ENCODE measurements around the gene HJV. TPM values are rescaled to one million over a fixed set of nuclear protein-coding genes. Genes with fewer than 3 reads are reported as not detected.

The HJV gene
- total RNA-seq, 2 experiments from 2014 or later, result not detected

- CTCF ChIA-PET, result interaction anchor here (1.0 to 1.2 kb wide), 3 partner anchors 42 to 174 kb away, joined by 3 read pairs; partner anchors contain the start of gene NUDT17
- peaks cover 8% of the 10 kb centered on the region for H3K4me1 Mint-ChIP-seq (ENCODE audit: low read depth)
- no peak overlapping the region for H3K27ac Mint-ChIP-seq
- no peaks in the 10 kb centered on the region for H3K9me3 Mint-ChIP-seq
- peaks cover 35% of the 10 kb centered on the region for H3K27me3 Mint-ChIP-seq (ENCODE audit: low read depth)
- DNase-seq, result no peak
- intact Hi-C loops (cut with micrococcal nuclease), result no loop called here
- H3K36me3 Mint-ChIP-seq (ENCODE audit: low read depth), result no peaks in the 10 kb centered on the region
- H3K4me3 Mint-ChIP-seq, result peak overlapping the region; percentile 44
These were observed 2.1 kb downstream of the HJV start for GRCh38 chr1:146019231-146020057.

GRCh38 chr1:146016891-146017290, 4.6 kb downstream of the HJV start:
- Mint-ChIP-seq H3K4me1 (ENCODE audit: low read depth) (peaks cover 13% of the 10 kb centered on the region), H3K27ac (no peak overlapping the region), H3K9me3 (no peaks in the 10 kb centered on the region), H3K27me3 (ENCODE audit: low read depth) (peaks cover 36% of the 10 kb centered on the region), H3K36me3 (ENCODE audit: low read depth) (no peaks in the 10 kb centered on the region), H3K4me3 (no peak overlapping the region)
- intact Hi-C loops (cut with micrococcal nuclease), result no loop called here
- CTCF ChIA-PET, result interaction anchor here (0.5 to 3.2 kb wide), 10 partner anchors 8 to 189 kb away, joined by 3 to 22 read pairs (median 6); partner anchors contain the start of gene NUDT17
- no peak for DNase-seq

GRCh38 chr1:146013559-146013922, 8.0 kb downstream of the HJV start:
- Mint-ChIP-seq H3K4me3 (no peak overlapping the region), H3K4me1 (ENCODE audit: low read depth) (peaks cover 5% of the 10 kb centered on the region), H3K27me3 (ENCODE audit: low read depth) (peaks cover 13% of the 10 kb centered on the region), H3K36me3 (ENCODE audit: low read depth) (no peaks in the 10 kb centered on the region), H3K9me3 (no peaks in the 10 kb centered on the region), H3K27ac (no peak overlapping the region)
- CTCF ChIA-PET, result interaction anchor here (1.7 to 2.7 kb wide), 3 partner anchors 36 to 168 kb away, joined by 8 to 23 read pairs (median 11); partner anchors contain the start of genes ANKRD34A, NUDT17 and POLR3GL
- intact Hi-C loops (cut with micrococcal nuclease), result loop anchor here (1.0 kb wide), 3 partner anchors 36 to 168 kb away; partner anchors contain the start of gene NUDT17
- no peak for DNase-seq

- intact Hi-C loops (cut with micrococcal nuclease), result loop anchor here (1.0 kb wide), 3 partner anchors 36 to 168 kb away; partner anchors contain the start of gene NUDT17
- Mint-ChIP-seq H3K4me1 (ENCODE audit: low read depth) (peaks cover 5% of the 10 kb centered on the region), H3K9me3 (no peaks in the 10 kb centered on the region), H3K36me3 (ENCODE audit: low read depth) (no peaks in the 10 kb centered on the region), H3K27me3 (ENCODE audit: low read depth) (peaks cover 8% of the 10 kb centered on the region), H3K4me3 (no peak overlapping the region), H3K27ac (no peak overlapping the region)
- CTCF ChIA-PET, result interaction anchor here (0.6 to 7.5 kb wide), 12 partner anchors 9 to 206 kb away, joined by 3 to 230 read pairs (median 6); partner anchors contain the start of genes ANKRD34A, HJV, NUDT17 and POLR3GL
- peak; percentile 84 for DNase-seq
These were observed 8.6 kb downstream of the HJV start for GRCh38 chr1:146012703-146013558.

GRCh38 chr1:146010126-146010738, 11.3 kb downstream of the HJV start:
- H3K27ac Mint-ChIP-seq, result no peak overlapping the region
- intact Hi-C loops (cut with micrococcal nuclease), result no loop called here
- no peak for DNase-seq
- H3K4me1 Mint-ChIP-seq (ENCODE audit: low read depth), result peaks cover 24% of the 10 kb centered on the region
- no peaks in the 10 kb centered on the region for H3K36me3 Mint-ChIP-seq (ENCODE audit: low read depth)
- no peaks in the 10 kb centered on the region for H3K9me3 Mint-ChIP-seq
- no peak overlapping the region for H3K4me3 Mint-ChIP-seq
- CTCF ChIA-PET, result interaction anchor here (1.8 to 7.5 kb wide), 5 partner anchors 31 to 165 kb away, joined by 4 to 230 read pairs (median 14); partner anchors contain the start of genes NUDT17 and RBM8A
- peaks cover 2% of the 10 kb centered on the region for H3K27me3 Mint-ChIP-seq (ENCODE audit: low read depth)

GRCh38 chr1:146007489-146008133, 13.9 kb downstream of the HJV start:
- no peaks in the 10 kb centered on the region for H3K27me3 Mint-ChIP-seq (ENCODE audit: low read depth)
- H3K9me3 Mint-ChIP-seq, result no peaks in the 10 kb centered on the region
- H3K36me3 Mint-ChIP-seq (ENCODE audit: low read depth), result no peaks in the 10 kb centered on the region
- H3K4me3 Mint-ChIP-seq, result no peak overlapping the region
- H3K27ac Mint-ChIP-seq, result peak overlapping the region; percentile 93
- CTCF ChIA-PET, result interaction anchor here (0.6 to 7.5 kb wide), 16 partner anchors 9 to 162 kb away, joined by 3 to 230 read pairs (median 5); partner anchors contain the start of genes ANKRD35, NUDT17 and RBM8A
- intact Hi-C loops (cut with micrococcal nuclease), result loop anchor here (1.0 to 2.0 kb wide), 2 partner anchors 30 to 89 kb away; partner anchors contain the start of gene PEX11B
- DNase-seq, result no peak
- H3K4me1 Mint-ChIP-seq (ENCODE audit: low read depth), result peaks cover 38% of the 10 kb centered on the region

GRCh38 chr1:146001709-146002108, 19.8 kb downstream of the HJV start:
- CTCF ChIA-PET, result interaction anchor here (0.7 to 1.4 kb wide), 7 partner anchors 11 to 156 kb away, joined by 3 to 18 read pairs (median 6); partner anchors contain the start of genes ANKRD34A, NUDT17 and POLR3GL
- H3K4me1 Mint-ChIP-seq (ENCODE audit: low read depth), result peaks cover 72% of the 10 kb centered on the region
- peak overlapping the region; percentile 63 for H3K27ac Mint-ChIP-seq
- H3K4me3 Mint-ChIP-seq, result no peak overlapping the region
- no peak for DNase-seq
- H3K36me3 Mint-ChIP-seq (ENCODE audit: low read depth), result no peaks in the 10 kb centered on the region
- no peaks in the 10 kb centered on the region for H3K9me3 Mint-ChIP-seq
- intact Hi-C loops (cut with micrococcal nuclease), result no loop called here
- H3K27me3 Mint-ChIP-seq (ENCODE audit: low read depth), result no peaks in the 10 kb centered on the region

GRCh38 chr1:145999321-146000024, 22.1 kb downstream of the HJV start:
- H3K4me3 Mint-ChIP-seq, result peak overlapping the region; percentile 88
- DNase-seq, result peak; percentile 48
- H3K27me3 Mint-ChIP-seq (ENCODE audit: low read depth), result no peaks in the 10 kb centered on the region
- peaks cover 17% of the 10 kb centered on the region for H3K36me3 Mint-ChIP-seq (ENCODE audit: low read depth)
- peaks cover 52% of the 10 kb centered on the region for H3K4me1 Mint-ChIP-seq (ENCODE audit: low read depth)
- H3K9me3 Mint-ChIP-seq, result no peaks in the 10 kb centered on the region
- H3K27ac Mint-ChIP-seq, result peak overlapping the region; percentile 97
- CTCF ChIA-PET, result interaction anchor here (1.0 to 1.1 kb wide), 2 partner anchors 11 to 22 kb away, joined by 3 to 7 read pairs; no protein-coding TSS in a partner anchor
- intact Hi-C loops (cut with micrococcal nuclease), result no loop called here

GRCh38 chr1:145997718-145998023, 23.9 kb downstream of the HJV start:
- Mint-ChIP-seq H3K4me3 (peak overlapping the region; percentile 88), H3K27ac (peak overlapping the region; percentile 97), H3K4me1 (ENCODE audit: low read depth) (peaks cover 57% of the 10 kb centered on the region), H3K27me3 (ENCODE audit: low read depth) (no peaks in the 10 kb centered on the region), H3K36me3 (ENCODE audit: low read depth) (peaks cover 35% of the 10 kb centered on the region), H3K9me3 (no peaks in the 10 kb centered on the region)
- CTCF ChIA-PET, result interaction anchor here (0.9 to 3.6 kb wide), 5 partner anchors 9 to 77 kb away, joined by 3 to 53 read pairs (median 5); no protein-coding TSS in a partner anchor
- intact Hi-C loops (cut with micrococcal nuclease), result loop anchor here (1.0 kb wide), 1 partner anchor 8 kb away; no protein-coding TSS in a partner anchor
- DNase-seq, result no peak

GRCh38 chr1:145997016-145997717, 24.4 kb downstream of the HJV start:
- CTCF ChIA-PET, result interaction anchor here (0.8 to 3.6 kb wide), 5 partner anchors 9 to 76 kb away, joined by 4 to 53 read pairs (median 5); partner anchors contain the start of genes ANKRD34A and POLR3GL
- peak; percentile 69 for DNase-seq
- peaks cover 62% of the 10 kb centered on the region for H3K4me1 Mint-ChIP-seq (ENCODE audit: low read depth)
- peak overlapping the region; percentile 88 for H3K4me3 Mint-ChIP-seq
- intact Hi-C loops (cut with micrococcal nuclease), result loop anchor here (1.0 kb wide), 1 partner anchor 8 kb away; no protein-coding TSS in a partner anchor
- peaks cover 38% of the 10 kb centered on the region for H3K36me3 Mint-ChIP-seq (ENCODE audit: low read depth)
- H3K27me3 Mint-ChIP-seq (ENCODE audit: low read depth), result no peaks in the 10 kb centered on the region
- peak overlapping the region; percentile 97 for H3K27ac Mint-ChIP-seq
- no peaks in the 10 kb centered on the region for H3K9me3 Mint-ChIP-seq

Data from activated naive CD4-positive, alpha-beta T cell treated with anti-CD3 and anti-CD28 coated beads for 36 hours (primary cell).